ENCODE results near the gene GALM.
"Not testable (repeated sequence)": the region's sequence is repeated elsewhere in the genome, so short reads cannot be mapped to it uniquely, and the experiment has no call there.

GALM gene

DNA sequence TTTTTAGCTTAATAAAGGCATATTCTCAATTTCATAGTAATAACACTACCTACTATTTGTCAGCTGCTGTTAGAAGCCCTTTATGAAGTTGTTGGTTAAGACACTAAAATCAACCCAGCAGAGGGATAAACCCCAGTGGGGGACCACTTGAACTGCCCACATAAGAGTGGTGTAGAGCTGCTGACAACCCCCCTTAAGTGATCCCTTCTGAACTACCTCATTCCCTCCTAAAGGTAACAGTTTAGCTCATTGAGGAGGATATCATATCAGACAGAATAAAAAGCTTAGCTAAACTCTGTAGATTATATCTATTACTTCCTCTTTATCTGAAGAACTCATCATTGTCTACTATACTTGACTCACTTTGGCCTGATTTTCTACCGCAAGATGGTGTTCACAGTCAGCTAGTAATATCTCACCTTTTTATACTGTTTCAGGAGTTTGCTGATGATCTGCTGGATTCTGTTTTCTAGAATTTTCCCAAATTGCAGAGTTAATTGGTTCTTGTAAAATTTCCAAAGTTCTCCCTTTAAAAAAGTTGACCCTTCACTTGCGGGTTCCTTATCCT lies 16.2 kb downstream of the GALM start:
- no peak for DNase-seq (ENCODE audit: low spot score)

DNA sequence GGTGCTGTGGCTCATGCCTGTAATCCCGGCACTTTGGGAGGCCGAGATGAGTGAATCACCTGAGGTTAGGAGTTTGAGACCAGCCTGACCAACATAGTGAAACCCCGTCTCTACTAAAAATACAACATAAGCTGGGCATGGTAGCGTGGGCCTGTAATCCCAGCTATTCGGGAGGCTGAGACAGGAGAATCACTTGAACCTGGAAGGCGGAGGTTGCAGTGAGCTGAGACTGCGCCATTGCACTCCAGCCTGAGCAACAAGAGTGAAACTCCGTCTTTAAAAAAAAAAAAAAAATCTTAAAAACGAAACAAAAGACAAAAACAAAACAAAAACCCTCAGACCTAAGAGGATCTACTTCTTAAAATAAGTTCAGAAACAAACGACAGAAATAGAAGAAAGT lies 16.7 kb downstream of the GALM start:
- DNase-seq (ENCODE audit: low spot score): not testable (repeated sequence)

DNA sequence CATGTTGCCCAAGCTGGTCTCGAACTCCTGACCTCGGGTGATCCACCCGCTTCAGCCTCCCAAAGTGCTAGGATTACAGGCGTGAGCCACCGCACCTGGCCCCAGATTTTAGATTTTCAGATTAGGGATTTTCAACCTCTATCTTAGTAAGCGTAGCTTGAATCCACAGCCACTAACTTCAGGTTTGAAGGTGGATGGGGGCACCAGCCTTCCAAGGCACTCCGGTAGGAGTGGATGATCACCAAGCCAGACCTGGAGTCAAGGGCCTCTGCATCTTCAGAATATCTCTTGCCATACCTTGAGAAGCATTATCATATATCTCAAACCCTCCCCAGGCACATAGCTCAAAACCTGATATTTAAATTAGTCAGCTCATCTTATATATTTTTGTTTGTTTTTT lies 17.9 kb downstream of the GALM start:
- DNase-seq (ENCODE audit: low spot score): no peak

DNA sequence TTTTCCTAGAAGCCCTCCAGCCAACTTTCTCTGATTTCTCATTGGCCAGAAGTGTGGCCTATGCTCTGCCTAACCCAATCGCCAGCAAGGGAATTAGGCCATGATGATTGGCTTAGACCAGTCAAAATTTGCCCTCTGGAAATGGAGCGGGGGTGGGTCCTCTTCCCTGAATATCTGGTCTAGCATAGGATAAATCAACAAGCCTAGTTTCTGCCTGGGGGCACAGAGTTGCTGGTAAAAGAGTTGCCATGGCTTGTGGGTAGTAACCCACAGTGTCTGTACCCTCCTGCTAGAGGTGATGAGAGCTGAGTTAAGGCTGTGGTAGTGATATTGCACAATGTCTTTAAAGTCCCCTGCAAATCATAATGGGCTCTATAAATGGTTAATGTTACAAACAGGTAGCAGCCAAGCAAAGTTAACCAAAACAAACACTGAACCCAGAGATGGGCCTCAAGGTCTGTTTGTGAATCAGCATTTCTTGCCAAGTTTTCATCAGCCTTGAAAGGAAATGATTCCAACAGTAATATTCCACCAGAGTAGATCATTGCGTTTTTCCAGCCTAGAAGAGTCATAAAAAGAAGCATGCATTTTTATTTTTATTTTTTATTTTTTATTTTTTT lies 19.3 kb downstream of the GALM start:
- no peak for DNase-seq (ENCODE audit: low spot score)

DNA sequence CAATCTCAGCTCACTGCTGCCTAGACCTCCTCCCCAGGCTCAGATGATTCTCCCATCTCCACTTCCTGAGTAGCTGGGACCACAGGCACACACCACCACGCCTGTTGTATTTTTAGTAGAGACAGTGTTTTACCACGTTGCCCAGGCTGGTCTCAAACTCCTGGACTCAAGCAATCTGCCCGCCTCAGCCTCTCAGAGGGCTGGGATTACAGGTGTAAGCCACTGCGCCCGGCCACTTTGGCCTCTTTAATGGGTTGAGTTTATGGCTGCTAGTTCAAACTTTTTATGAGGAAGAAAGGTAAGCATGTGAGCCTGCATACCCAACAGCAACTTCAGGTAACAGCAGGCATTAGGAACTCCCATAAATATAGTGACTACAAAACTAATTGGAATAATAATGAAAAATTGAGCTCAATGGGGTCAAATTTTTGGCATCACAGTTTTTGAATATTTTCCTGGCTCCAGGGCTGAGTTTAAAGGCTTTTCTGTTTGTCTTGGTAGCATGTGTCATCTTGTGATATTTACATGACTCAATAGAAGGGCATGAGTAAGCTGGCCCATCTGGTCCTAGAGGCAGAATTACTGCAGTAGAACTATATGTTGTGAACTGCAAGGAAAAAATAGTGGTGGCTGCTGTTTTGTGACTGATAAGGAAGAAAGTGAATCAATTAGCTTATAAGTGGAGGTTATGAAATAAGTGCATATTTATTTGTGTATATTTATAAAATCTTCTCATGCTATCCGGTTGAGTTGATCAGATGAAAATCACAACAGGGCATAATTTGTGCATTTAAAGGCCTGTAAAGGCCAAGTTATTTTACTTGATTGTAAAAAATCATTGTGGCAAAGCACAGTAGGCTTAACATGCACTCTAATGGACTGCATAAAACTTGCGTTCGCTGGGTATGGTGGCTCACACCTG lies 24.8 kb downstream of the GALM start:
- peak; percentile 57 for DNase-seq (ENCODE audit: low spot score)

DNA sequence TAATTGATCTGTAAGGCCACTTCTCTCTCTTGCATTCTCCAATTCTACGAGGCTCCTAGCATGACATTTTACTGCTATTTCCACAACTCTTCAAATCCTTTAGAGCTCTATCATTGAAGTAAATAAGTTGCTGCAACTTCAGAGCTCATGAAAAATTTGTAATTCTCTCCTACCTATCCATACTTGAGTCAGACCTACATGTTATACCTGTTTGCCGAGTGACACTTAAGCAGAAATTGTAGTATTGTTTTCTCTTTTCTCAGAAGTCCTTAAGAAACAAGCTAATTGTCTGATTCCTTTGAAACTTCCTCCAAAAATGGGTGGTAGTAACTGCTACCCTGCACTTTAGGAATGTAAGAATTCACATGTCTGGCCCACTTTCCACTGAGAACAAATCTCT lies 26.1 kb downstream of the GALM start:
- DNase-seq (ENCODE audit: low spot score): no peak

DNA sequence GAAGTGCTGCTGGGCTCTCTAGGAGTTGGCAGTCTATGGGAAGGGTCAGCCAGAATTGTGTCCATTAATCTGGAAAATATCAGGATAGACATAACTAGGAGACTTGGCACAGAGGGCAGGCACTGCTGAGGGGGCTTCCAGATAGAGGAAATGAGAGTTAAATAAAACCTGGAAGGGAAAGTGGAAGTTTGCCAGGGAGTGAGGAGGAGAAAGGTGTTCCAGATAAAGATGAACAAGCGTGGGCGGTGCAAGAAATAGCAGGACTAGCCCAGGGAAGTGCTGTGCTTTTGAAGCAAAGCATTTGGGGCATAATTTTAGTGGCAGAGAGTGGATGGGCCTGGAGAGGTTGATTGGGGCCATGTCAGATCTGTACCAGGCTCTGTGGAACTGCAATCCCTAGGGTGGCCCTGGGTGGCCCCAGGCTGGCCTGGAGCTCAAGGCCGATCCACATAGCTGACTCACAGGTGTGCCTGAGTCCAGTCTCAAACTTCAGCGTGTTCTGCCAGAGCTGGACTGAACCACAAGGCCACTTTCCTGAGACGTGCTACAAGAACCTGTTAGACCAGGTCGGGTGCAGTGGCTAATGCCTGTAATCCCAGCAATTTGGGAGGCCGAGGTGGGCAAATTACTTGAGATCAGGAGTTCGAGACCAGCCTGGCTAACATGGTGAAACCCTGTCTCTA lies 26.9 kb downstream of the GALM start:
- DNase-seq (ENCODE audit: low spot score): no peak

DNA sequence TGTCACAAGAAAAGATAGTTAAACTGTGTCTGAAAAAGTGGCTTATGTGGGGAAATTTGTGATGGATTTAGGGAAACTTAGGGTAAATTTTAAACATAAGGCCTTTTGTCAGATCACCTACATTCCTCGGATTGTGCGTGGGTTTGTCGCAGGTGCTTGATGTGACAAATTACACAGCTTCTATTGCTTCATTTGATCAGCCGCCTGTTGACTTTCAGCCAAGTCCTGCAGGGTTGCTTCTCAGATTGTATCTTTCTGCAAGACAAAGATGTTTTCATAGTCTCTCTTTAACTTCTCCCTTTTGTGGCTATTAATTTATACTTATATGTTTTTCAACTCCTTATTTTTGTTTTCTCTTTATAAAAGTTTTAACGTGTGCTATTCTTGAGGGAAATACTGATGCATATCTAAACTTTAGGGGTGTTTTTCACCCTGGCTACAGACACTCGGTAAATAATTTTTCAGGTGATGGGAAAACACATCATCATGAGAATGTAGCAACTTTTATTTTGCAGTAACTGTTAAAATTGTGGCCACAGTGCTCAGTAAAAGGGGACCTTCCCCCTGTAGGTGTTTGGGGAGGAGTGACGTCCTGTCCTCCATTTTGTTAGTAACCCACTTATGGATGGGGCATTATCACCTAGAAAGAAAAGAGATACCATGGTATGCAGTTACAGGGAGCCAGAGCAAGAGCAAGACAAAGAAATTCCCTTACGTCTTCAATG lies 31.4 kb downstream of the GALM start:
- no peak for DNase-seq (ENCODE audit: low spot score)

DNA sequence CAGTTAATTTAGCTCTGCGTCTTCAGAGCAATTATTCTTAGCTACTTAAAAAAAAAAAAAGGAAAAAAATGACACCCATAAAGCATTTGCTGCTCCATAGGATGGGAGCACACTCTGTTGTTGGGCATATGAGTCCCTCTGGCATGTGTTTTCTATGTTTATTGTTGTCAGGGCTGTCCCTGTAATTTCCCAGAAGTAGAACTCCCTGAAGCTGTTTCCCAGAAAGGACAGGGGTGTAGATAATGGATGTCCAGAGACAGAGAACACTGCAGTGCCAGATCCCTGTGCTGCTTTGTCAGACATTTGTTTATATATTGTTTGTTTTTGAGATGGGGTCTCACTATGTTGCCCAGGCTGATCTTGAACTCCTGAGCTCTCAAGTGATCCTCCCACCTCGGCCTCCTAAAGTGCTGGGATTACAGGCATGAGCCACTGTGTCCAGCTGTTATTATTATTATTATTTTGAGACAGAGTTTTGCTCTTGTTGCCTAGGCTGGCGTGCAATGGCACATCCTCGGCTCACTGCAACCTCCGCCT lies 32.6 kb downstream of the GALM start:
- DNase-seq (ENCODE audit: low spot score): no peak

DNA sequence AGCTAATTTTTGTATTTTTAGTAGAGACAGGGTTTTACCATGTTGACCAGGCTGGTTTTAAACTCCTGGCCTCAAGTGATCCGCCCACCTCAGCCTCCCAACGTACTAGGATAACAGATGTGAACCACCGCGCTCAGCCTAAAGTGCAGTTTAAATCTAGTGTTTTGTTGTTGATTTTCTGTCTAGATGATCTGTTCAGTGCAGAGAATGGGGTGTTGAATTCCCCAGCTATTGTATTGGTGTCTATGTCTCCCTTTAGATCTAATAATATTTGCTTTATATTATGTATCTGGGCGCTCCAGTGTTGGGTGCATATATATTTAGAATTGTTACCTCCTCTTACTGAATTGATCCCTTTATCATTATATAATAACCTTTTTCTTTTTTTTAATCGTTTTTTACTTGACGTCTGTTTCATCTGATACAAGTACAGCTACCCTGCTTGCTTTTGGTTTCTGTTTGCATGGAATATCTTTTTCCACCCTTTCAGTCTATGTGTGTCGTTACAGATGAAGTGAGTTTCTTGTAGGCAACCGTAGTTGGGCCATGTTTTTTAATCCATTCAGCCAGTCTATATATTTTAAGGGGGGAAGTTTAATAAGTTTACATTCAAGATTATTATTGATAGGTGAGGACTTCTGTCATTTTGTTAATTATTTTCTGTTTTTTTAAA lies 34.3 kb downstream of the GALM start:
- no peak for DNase-seq (ENCODE audit: low spot score)

DNA sequence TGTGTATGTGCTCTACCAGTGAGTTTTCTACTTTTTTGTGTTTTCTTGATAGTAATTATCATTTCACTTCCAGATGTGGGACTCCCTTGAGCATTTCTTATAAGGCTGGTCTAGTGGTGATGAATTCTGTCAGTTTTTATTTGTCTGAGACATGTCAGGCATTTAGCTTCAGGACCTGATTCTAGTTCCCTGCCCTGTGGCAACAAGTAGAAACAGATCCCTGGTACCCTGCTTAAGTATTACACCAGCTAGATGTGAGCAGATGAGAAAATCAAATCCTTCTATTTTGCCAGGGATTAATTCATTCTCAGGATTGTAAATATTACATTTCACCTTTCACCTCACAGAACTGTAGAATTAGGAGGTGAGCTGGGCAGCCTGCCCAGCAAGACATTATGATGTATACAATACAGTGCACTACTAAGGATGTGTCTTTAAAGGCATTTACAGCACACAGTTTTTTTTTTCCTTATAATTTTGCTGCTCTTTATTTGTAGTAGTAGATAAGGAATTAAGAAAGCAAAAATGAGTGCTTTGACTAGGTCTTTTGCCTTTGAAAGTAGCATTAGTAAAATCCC lies 35.1 kb downstream of the GALM start:
- DNase-seq (ENCODE audit: low spot score): no peak

DNA sequence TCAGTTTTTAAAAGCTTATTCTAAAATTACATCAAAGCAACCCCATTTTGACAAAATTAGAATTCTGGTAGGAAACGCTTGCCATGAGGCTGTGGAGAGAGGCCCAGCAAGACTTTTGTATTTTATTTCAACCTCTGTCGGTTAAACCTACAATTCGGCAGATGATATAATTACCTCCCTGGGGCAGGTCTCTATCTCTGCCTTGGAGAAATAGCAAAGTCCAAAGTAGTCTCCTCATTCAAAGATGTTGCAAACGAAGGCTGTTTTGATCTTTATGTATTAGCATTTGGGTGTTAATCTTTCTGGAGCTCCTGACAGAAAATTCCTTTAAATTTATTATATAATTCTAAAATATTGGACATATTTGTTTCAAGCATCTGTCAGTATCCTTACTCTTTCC lies 35.6 kb downstream of the GALM start:
- DNase-seq (ENCODE audit: low spot score): no peak

DNA sequence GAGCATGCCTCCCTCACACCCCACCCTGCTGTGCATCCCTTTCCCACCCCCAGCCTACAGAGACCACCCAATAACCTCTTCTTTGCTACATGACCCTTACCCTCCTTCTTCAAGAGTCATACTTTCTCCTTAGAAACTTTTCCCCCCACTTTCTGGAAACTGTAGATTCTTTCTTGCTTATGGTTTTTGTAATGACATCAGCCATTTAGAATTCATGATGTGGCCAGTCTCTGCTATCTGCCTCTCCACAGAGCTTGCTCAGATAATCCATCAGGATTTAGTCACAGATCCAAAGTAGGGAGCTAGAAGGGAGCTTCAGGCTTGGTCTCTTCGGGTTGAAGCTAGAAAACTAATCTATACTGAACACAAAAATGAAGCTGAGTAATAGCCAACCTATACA lies 36.5 kb downstream of the GALM start:
- DNase-seq (ENCODE audit: low spot score): no peak

DNA sequence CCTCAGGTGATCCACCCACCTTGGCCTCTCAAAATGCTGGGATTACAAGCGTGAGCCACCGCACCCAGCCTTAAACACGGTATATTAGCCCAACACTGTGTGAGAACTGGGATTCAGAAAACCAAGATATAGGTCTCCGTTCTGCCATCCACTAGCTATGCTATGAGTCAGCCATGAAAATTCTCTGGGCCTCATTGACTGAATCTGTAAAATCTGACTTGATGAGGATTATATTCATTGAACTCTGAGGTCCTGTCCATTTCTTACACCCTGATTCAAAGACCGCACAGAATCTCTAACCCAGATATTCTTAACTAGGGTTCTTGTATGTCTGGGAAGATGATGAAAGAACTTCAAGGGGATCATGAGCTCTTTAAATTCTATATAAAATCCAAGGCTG lies 37.4 kb downstream of the GALM start:
- not testable (repeated sequence) for DNase-seq (ENCODE audit: low spot score)

DNA sequence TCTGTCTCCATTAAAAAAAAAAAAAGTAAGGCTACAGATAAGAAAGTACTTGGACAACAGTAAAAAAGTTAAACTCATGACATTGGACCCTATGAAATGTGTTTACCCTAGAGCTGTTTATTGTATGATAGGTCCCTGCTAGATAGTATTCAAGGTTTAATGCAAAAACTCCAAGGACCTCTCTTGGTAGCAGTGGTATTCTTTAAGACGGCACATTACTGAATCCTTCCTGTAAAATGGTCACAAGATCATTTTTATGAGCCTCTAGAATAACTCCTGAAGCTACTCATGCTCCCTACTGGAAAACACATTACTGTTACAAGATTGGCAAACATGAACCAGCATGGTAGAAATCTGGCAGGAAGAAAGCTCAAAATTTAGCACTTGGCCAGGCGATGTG lies 38.8 kb downstream of the GALM start:
- DNase-seq (ENCODE audit: low spot score): no peak

DNA sequence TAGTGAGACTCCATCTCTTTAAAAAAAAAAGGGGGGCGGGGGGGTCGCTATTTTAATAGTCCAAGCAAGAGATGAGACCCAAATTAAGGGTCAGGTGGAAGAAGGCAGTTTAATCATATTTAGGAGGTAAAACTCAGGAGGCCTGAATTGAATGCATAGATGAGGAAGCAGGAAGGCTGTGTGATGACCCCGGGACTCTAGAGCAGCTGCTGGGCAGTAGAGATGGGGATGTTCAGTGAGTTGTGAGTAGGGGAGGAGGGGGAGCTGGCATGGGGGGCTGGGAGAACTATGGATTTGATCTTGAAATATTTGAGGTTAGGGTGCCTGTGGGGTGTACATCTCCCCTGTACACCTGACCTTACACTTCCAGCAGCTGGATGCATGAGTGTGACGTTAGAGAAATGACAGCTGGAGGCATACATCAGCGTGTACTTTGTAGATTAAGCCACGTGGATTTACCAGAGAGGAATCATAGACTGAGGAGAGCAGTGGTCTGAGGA lies 41.0 kb downstream of the GALM start:
- no peak for DNase-seq (ENCODE audit: low spot score)

DNA sequence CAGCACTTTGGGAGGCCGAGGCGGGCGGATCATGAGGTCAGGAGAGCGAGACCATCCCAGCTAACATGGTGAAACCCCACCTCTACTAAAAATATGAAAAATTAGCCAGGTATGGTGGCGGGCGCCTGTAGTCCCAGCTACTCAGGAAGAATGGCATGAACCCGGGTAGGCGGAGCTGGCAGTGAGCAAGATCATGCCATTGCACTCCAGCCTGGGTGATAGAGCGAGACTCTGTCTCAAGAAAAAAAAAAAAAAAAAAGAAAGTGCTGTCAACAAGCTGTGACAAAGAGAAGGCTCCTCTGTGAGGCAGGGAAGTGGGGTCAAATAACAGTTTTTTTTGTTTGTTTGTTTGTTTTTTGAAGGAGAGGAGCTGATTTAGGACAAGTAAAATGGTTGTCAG lies 42.6 kb downstream of the GALM start:
- DNase-seq (ENCODE audit: low spot score): not testable (repeated sequence)

DNA sequence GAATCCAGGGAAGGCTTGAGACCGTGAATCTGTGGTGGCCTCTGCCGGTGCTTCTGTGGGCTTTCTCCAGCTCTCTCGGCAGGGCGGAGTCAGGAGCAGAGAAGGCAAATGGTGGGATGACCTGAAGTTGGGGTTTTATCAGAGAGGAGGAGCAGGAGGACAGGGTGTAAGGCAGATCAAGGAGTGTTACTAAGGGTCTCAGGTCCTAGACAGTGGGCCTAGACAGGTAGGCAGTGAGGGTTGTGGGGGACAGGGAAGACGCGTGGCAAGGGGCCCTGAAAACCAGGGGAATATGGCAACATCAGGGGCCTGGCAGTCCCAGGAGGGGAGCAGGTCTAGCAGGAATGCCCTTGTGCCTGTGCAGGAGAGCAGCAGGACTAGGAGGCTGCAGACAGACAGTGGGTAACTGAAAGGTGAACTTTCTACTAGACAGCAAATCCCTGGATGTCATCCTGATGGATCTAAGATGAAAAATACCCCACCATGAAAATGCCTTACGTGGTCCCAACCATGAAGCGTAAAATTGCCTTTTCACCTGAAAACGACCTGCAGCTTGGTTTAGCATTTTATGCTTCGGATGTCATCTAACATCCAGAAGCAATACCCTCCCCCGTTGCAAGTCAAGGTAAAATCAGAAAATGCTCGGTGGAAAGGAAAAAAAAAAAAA lies 43.1 kb downstream of the GALM start:
- no peak for DNase-seq (ENCODE audit: low spot score)

DNA sequence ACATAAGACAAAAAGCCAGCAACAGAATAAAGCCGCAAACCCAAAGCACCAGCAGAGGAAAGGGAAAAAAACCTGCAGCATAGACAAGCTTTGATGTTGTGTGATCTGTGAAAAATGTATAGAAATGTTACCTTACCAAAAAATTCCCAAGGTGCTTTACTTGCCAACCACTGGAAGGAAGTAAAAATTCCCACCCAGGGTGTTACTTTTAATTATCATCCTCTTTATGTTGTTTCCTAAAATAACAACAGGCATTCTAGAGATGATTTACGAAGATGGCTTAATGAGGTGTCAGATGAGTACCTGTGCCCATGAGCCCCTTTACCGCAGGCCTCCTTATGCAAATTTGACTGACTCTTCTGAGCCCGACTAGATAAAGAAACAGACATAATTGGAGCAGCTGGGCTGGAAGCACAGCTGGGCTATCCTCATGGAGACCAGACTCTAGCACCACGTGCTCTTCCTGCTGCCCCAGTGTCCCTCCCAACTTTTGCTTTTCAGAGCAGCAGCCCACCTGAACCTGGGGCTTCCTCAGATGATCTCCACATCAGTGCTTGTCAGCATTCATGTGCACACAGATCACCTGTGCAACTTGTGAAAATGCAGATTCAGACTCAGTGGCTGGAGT lies 43.8 kb downstream of the GALM start:
- DNase-seq (ENCODE audit: low spot score): no peak

DNA sequence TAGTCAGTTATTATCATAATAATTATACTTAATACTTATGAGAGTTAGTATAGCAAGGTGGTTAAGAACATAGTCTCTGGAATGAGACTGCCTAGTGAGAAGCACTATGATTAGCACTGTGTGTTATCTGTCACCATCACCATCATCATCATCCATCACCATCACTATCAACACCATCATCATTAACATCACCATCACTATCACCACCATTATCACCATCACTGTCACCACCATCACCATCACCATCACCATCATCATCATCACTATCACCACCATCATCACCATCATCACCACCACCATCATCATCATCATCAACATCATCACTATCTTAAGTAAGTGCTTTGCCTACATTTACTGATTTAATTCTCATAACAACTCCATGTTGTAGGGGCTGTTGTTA lies 45.6 kb downstream of the GALM start:
- DNase-seq (ENCODE audit: low spot score): no peak
